EL (cell line): ENCODE data around the gene MRTFB.

Experiments used
- DNase-seq: peaks from one replicate; pipeline ENCODE4 v3.0.0-alpha.2; 2016

Gene MRTFB

DNA sequence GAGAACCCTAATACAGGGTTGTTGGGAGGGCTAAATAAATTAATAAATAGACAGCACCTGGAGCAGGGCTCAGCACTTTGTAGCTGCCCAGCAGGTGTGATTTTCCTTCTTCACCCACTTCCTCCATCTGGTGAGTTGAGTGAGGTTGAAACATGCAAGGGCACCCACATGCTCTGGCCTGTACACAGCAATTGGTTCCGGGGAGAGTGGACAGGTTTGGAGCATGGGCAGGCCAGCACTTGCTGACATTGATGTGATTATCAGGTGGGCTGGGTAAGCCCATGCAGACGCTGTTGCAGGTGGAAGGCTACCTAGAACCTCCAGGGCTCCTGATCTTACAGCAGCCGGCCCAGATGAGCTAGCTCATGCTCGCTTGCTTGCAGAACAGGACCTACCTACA is 1.3 kb upstream of the MRTFB start:
- no peak for DNase-seq

- no peak for DNase-seq
These were observed 603 bp upstream of the MRTFB start for GRCh38 chr16:14070555-14070876.

DNA sequence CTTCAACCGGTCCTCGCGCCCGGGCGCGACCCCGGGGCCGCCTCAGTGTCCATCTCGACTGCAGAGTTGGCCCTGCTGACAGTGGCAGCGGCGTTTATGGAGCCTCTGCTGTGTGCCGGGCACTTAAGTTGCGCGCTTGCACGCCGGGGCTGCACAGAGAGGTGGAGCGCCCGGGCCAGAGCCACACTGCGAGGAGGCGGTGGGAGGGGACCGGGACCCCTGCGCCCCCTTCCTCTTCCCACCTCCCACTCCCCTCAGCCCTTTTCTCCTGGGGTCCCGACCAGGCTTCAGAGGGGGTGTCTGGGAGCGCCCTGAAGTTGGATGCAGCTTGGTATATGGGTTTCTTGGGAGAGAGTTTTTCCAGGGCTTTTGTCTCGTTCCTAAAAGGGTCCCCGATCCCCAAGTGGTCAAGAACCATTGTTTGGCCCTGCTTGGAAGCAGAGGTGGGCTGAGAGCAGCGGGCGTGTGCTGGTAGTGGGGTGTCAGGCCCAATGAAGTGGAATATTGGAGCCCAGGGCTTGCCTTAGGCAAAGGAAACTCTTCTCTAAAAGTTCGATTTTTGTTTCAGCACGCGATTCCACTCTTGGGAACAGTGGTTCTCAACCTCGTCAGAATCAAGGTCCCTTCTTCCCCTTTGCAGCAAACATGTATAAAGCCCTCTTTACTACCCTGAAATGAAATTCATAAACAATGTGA is 605 bp downstream of the MRTFB start:
- DNase-seq = no peak

DNA sequence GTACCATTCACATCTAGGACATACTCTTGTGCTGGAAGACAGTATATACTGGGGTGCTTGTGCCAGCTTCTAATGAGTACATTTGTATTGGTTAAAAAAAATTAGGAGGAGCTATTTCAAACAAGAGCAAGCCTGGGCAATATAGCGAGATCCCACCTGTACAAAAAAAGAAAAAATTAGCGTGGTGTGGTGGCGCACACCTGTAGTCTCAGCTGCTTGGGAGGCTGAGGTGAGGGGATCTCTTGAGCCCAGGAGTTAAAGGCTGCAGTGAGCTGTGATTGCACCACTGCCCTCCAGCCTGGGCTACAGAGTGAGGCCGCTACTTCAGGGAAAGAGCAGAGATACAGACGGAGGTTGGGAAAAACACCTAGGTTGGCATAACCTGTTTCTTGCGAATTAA is 1.2 kb downstream of the MRTFB start:
- DNase-seq = no peak

DNA sequence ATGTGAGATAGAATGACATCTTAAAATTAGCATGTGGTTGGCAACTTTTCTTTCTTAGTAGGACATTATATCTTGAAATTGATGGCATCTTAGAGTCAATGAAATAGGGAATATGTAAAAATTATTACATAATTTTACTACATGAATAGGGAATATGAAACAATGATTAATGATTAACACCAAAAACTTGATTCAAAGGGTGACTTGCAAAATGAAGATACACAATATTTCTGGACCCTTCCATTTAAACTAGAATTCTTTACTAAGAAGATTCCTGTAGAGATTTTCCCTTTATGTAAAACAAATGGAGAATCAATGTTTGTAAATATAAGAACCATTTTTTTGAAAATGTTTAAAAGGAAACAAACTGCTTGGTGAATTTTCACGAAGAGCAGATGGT is 3.4 kb downstream of the MRTFB start:
- DNase-seq = no peak

GRCh38 chr16:14077918-14078317 is 6.8 kb downstream of the MRTFB start:
- no peak for DNase-seq

GRCh38 chr16:14086477-14086876 is 15.4 kb downstream of the MRTFB start:
- no peak for DNase-seq

GRCh38 chr16:14087181-14087580 is 16.1 kb downstream of the MRTFB start:
- no peak for DNase-seq

DNA sequence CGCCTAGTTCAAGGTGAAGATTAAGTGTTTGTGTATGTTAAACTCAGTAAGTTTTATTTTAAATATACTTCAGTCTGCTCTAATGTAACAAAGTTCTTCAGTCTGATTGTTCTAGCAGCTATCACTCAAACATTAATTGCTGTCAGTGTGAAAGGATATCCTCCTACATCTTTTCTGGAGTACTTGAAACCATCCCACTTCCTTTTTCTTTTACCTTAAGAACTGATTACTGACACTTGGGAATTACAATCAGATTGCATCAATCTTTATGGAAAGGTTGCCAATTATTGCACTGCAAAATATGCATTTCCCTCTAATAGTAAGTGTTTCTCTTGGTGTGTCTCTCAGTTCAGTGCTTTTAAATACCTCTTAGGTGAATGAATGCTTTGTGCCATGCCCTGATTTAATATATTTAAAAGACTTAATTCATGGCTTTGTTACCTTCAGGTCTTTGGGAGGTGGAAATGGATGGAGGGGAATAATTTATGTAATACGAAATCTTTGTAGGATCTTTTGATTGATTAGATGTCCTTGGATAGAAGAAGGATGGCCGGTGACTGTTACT is 16.6 kb downstream of the MRTFB start:
- no peak for DNase-seq

DNA sequence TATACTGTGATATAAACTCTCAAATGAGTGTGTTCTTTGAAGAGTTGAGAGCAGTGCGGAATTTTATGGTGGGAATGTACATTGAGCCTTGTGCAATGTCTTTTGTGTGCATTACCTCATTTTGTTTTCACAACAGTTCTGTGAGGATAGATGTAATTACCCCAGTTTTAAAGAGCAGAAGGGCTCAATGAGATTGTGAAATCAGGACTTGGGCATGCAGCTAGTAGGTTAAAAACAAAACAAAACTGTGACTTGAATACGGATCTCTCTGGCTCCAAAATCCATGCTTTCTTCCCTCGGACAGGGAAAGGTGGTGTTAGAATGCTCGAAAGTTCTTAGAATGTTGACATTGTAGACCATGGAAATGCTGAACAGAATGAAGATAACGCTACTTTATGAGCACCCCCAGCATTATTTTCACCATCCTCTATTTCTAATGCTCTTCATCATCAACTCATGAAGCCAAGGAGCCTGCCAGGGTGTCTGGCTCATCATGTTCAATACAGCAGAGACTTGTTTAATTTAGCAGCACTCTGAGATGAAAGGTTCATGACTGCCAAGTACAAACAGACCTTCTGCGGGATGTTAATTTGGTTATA is 17.1 kb downstream of the MRTFB start:
- DNase-seq = no peak

- DNase-seq = no peak
These were observed 18.2 kb downstream of the MRTFB start for GRCh38 chr16:14089283-14089823.

DNA sequence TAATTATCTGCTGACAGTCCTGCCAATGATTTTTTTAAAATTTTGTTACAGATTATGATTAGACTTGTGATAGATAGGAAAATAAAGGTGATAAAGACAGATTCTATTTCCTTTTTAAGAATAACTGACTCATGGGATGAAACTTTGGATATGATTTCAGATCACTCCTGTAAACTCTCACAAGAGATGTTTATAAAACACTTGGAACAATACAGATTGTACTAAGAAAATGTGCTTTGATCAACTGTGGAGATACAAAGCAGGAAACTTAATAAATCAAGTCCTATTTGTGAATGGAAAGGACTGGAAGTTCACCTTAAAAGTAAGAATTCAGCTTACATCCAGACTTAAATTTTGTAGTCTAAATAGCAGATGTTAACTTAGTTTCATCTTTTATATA is 21.4 kb downstream of the MRTFB start:
- DNase-seq = no peak

- DNase-seq = no peak
These were observed 24.9 kb downstream of the MRTFB start for GRCh38 chr16:14095883-14096551.

- no peak for DNase-seq
These were observed 26.3 kb downstream of the MRTFB start for GRCh38 chr16:14097182-14097959.

DNA sequence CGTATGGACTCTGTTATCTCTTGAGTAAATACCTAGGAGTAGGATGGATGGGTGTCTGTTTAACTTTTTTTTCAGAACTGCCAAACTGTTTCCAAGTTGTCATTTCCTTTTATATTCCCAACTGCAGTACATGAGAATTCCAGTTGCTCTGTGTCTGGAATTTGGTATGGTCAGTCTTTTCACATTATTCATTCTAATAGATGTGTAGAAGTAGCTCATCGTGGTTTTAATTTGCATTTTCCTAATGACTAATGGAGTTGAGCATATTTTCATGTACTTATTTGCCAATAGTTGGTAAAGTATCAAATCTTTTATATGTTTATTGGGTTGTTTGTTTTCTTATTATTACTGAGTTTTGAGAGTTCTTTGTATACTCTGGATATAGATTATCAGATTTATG is 27.0 kb downstream of the MRTFB start:
- DNase-seq = peak; percentile 31

DNA sequence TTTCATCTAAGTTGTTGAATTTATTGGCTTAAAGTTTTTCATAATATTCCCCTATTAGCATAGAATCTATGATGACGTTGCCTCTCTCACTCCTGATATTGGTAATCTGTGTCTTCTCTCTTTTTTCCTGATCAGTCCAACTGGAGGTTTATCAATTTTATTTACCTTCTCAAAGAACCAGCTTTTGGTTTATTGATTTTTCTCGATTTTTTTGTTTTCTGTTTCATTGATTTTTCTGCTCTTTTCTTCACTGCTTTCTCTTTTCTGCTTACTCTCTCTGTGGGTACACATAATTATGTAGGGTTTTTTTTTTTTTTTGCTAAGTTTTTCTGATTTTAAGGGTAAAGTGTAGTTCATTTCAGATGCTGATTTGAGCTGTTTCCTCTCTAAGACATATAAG is 29.7 kb downstream of the MRTFB start:
- no peak for DNase-seq

GRCh38 chr16:14101415-14101814 is 30.3 kb downstream of the MRTFB start:
- DNase-seq = no peak

- no peak for DNase-seq
These were observed 32.0 kb downstream of the MRTFB start for GRCh38 chr16:14102925-14103720.

- DNase-seq = no peak
These were observed 32.9 kb downstream of the MRTFB start for GRCh38 chr16:14104066-14104465.

GRCh38 chr16:14105760-14106375 is 34.7 kb downstream of the MRTFB start:
- no peak for DNase-seq

DNA sequence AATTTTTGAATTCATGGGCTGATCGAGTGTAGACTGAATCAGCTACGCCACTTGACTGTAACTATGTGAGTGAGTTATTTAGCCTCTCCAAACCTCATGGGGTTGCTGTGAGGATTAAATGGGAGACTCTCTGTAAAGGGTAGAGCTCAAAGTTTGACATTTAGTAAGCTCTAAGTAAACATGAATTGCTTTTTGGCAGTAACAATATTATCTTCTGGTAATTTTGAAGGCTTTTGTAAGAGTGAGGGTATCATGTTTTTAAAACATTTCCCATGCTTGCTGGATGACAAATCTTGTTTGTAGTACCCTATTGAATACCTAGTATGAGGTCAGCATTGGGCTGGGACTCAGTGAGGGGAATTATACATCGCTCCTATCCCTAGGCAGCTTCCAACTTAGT is 35.3 kb downstream of the MRTFB start:
- DNase-seq = no peak

- DNase-seq = no peak
These were observed 35.8 kb downstream of the MRTFB start for GRCh38 chr16:14106961-14107360.
